HepG2 (cell line): ENCODE data around the gene MARCO. TPM values are rescaled to one million over a fixed set of nuclear protein-coding genes. Genes with fewer than 3 reads are reported as not detected.

Experiments
- ATAC-seq: fragments of 200-7000 bp; cut with Tn5 transposase; 3 replicates; pipeline ENCODE4 v1.9.1; 2020; ENCODE audit warnings: mild to moderate bottlenecking, moderate library complexity
- BruUV-seq: library from RNA; stranded (reverse); fragments of 400-500 nt; replicated peaks from 2 replicates; lab custom pipeline; 2021; lab: Mats Ljungman, UMichigan
- CTCF ChIA-PET: fragments of 300-600 bp; formaldehyde crosslinking; extraction: SDS; loops from one replicate; lab custom pipeline; 2021; ENCODE audit warnings: low total read pairs, inconsistent platforms, low intra/inter-chr PET ratio; lab: Yijun Ruan, JAX
- POLR2A ChIA-PET: fragments of 350-600 bp; sonication (Branson Sonifier 250); formaldehyde crosslinking; loops from one replicate; lab custom pipeline; 2020; ENCODE audit warnings: antibody characterized with exemption, inconsistent platforms; lab: Yijun Ruan, JAX
- DNase-seq: peaks from one replicate; pipeline ENCODE4 v3.0.0-alpha.2; 2015; ENCODE audit warnings: low spot score
- FAIRE-seq: peaks from 3 replicates; lab custom pipeline; 2011; peaks lifted over from hg19 to GRCh38; lab: Jason Lieb, UNC
- H2AFZ ChIP-seq: one replicate; pipeline ENCODE4 v1.6.1; 2011; ENCODE audit warnings: low read length, inconsistent platforms
- H3K27ac ChIP-seq: fragments of 300-600 bp; 3 replicates; pipeline ENCODE4 v1.8.0; 2011; ENCODE audit warnings: mixed run types, mild to moderate bottlenecking, mixed read lengths, low read length, inconsistent platforms; ENCODE audit not compliant: insufficient read depth; ENCODE audit errors: extremely low read length
- H3K27me3 ChIP-seq, 2 experiments: fragments of 200-600 bp in 1 of 2; 2 replicates in 1 of 2; 3 replicates in 1 of 2; pipeline versions ENCODE4 v1.6.0 to v1.8.0; 2011; ENCODE audit warnings: low read length in 2 of 2, mild to moderate bottlenecking in 2 of 2, moderate library complexity in 2 of 2, inconsistent platforms in 1 of 2; ENCODE audit not compliant: insufficient read depth in 2 of 2, control insufficient read depth in 1 of 2
- H3K36me3 ChIP-seq, 2 experiments: fragments of 200-600 bp in 1 of 2; replicated peaks in 1 of 2; 2 replicates in 1 of 2; 3 replicates in 1 of 2; pipeline versions ENCODE4 v1.5.1 to v1.8.0; 2011; ENCODE audit warnings: low read length in 2 of 2, inconsistent platforms in 1 of 2; ENCODE audit not compliant: insufficient read depth in 2 of 2, control insufficient read depth in 1 of 2
- H3K4me1 ChIP-seq: 2 replicates; pipeline ENCODE4 v1.5.1; 2012; ENCODE audit warnings: low read length, inconsistent platforms; ENCODE audit not compliant: insufficient read depth
- H3K4me2 ChIP-seq: 2 replicates; pipeline ENCODE4 v1.6.0; 2011; ENCODE audit warnings: low read depth, low read length, inconsistent platforms
- H3K4me3 ChIP-seq, 3 experiments: fragments of 200-600 bp in 1 of 3; sonication (generic), shearing (Covaris generic) in 1 of 3; replicated peaks in 1 of 3; 2 replicates each; pipeline ENCODE4 v1.5.1; 2011 to 2016; ENCODE audit warnings: low read length in 3 of 3, inconsistent platforms in 2 of 3, low read depth in 2 of 3, mild to moderate bottlenecking in 2 of 3, control low read depth in 1 of 3, mixed read lengths in 1 of 3; ENCODE audit not compliant: insufficient read depth in 1 of 3
- H3K79me2 ChIP-seq: one replicate; pipeline ENCODE4 v1.6.1; 2011; ENCODE audit warnings: low read length, inconsistent platforms; ENCODE audit not compliant: insufficient read depth
- H3K9ac ChIP-seq: 2 replicates; pipeline ENCODE4 v1.6.0; 2011; ENCODE audit warnings: mild to moderate bottlenecking, low read depth, low read length, inconsistent platforms; ENCODE audit not compliant: insufficient read depth
- H3K9me3 ChIP-seq: 2 replicates; pipeline ENCODE4 v1.5.1; 2012; ENCODE audit warnings: mild to moderate bottlenecking, low read length
- H4K20me1 ChIP-seq: 2 replicates; pipeline ENCODE4 v1.6.0; 2011; ENCODE audit warnings: inconsistent platforms, mild to moderate bottlenecking, low read length, moderate library complexity; ENCODE audit not compliant: insufficient read depth
- CBX1 ChIP-seq: IDR thresholded peaks from one replicate; pipeline ENCODE4 v1.6.1; 2016; ENCODE audit warnings: antibody characterized with exemption, low read depth
- DBP ChIP-seq: sonication (generic); formaldehyde crosslinking; IDR thresholded peaks from 2 replicates; pipeline ENCODE4 v1.4.0; 2020; ENCODE audit warnings: missing genetic modification reagents; ENCODE audit errors: not compliant biosample characterization
- DMAP1 ChIP-seq: IDR thresholded peaks from 2 replicates; pipeline ENCODE4 v1.6.1; 2016
- FOXC1 ChIP-seq: sonication (generic); formaldehyde crosslinking; IDR thresholded peaks from 2 replicates; pipeline ENCODE4 v1.8.0; 2022; ENCODE audit warnings: mild to moderate bottlenecking, missing genetic modification reagents, borderline replicate concordance
- MTF1 ChIP-seq: sonication (generic); formaldehyde crosslinking; IDR thresholded peaks from 2 replicates; pipeline ENCODE4 v1.5.0; 2020; ENCODE audit warnings: missing genetic modification reagents
- RBFOX2 ChIP-seq: fragments of 200-400 bp; formaldehyde crosslinking; IDR thresholded peaks from 2 replicates; pipeline ENCODE4 v1.6.1; 2017; ENCODE audit warnings: low read depth, mild to moderate bottlenecking, low read length
- TBX2 ChIP-seq: sonication (generic); formaldehyde crosslinking; IDR thresholded peaks from 2 replicates; pipeline ENCODE4 v1.5.0; 2020; ENCODE audit warnings: missing genetic modification reagents, mild to moderate bottlenecking, borderline replicate concordance
- U2AF1 ChIP-seq: fragments of 200-400 bp; formaldehyde crosslinking; optimal IDR thresholded peaks from 2 replicates; pipeline ENCODE3; 2017; ENCODE audit warnings: mild to moderate bottlenecking, low read depth, low read length
- ZBTB33 ChIP-seq: sonication (generic); formaldehyde crosslinking; IDR thresholded peaks from 2 replicates; pipeline ENCODE4 v1.4.0; 2020; ENCODE audit warnings: missing genetic modification reagents
- ZC3H4 ChIP-seq: sonication (generic); formaldehyde crosslinking; IDR thresholded peaks from 2 replicates; pipeline ENCODE4 v1.4.0; 2020; ENCODE audit warnings: missing genetic modification reagents, borderline replicate concordance
- ZNF160 ChIP-seq: sonication (generic); formaldehyde crosslinking; IDR thresholded peaks from 2 replicates; pipeline ENCODE4 v1.8.0; 2022; ENCODE audit warnings: mild to moderate bottlenecking, inconsistent platforms, missing genetic modification reagents
- ZNF33A ChIP-seq: sonication (generic); formaldehyde crosslinking; IDR thresholded peaks from 2 replicates; pipeline ENCODE4 v1.5.1; 2020; ENCODE audit warnings: missing genetic modification reagents, mild to moderate bottlenecking, moderate library complexity, borderline replicate concordance
- ZSCAN20 ChIP-seq: sonication (generic); formaldehyde crosslinking; IDR thresholded peaks from 2 replicates; pipeline ENCODE4 v1.4.0; 2020; ENCODE audit warnings: missing genetic modification reagents, mild to moderate bottlenecking, borderline replicate concordance
- ZSCAN25 ChIP-seq: sonication (generic); formaldehyde crosslinking; IDR thresholded peaks from 2 replicates; pipeline ENCODE4 v1.8.0; 2022; ENCODE audit warnings: mild to moderate bottlenecking, missing genetic modification reagents
- ZSCAN9 ChIP-seq: IDR thresholded peaks from 2 replicates; pipeline ENCODE4 v1.6.1; 2016; ENCODE audit warnings: borderline replicate concordance
- WGBS: methylation state at CpG from one replicate; pipeline ENCODE4 v1.1.6; 2017; ENCODE audit warnings: low lambda C conversion rate; 5-methylcytosine and 5-hydroxymethylcytosine counted together
- in situ Hi-C: cut with HindIII; loops from 2 replicates; pipeline ENCODE4 v1.10.0; 2017; ENCODE audit warnings: low pct_unique_long_range_greater_than_20kb; ENCODE audit not compliant: extremely low pct_ligation_motif_present
- intact Hi-C: fragments of 100-400 bp; cut with micrococcal nuclease; formaldehyde crosslinking; loops from one replicate; pipeline ENCODE4 v1.10.0; 2022; ENCODE audit not compliant: unreplicated experiment
- polyA plus RNA-seq, 8 experiments: library from polyadenylated mRNA; depleted of rRNA in 3 of 8; stranded (reverse) in 7 of 8; unstranded in 1 of 8; fragments of >200 nt; fragmentation: Illumina TruSeq in 4 of 8; extraction: Trizol in 4 of 8; gene quantifications; 2 replicates each; pipeline versions ENCODE4 v1.2.1 to v1.2.3, GENCODE V29; 2011 to 2016; ENCODE audit warnings: low read depth in 4 of 8, missing spikeins in 1 of 8, mixed read lengths in 1 of 8; ENCODE audit not compliant: insufficient read depth in 1 of 8
- total RNA-seq, 5 experiments: library from RNA; depleted of rRNA; stranded (reverse); fragments of >200 nt; fragmentation: Illumina TruSeq; extraction: Trizol; gene quantifications; 2 replicates each; pipeline ENCODE4 v1.2.3, GENCODE V29; 2016; ENCODE audit warnings: low read depth in 1 of 5
- TF ChIP-seq, protein P1 (sequence below): sonication (generic); formaldehyde crosslinking; IDR thresholded peaks from 2 replicates; pipeline ENCODE4 v1.9.0; 2021; ENCODE audit warnings: missing genetic modification reagents, borderline replicate concordance
- TF ChIP-seq, protein P2 (sequence below), 2 experiments: sonication (generic) in 1 of 2; formaldehyde crosslinking in 1 of 2; IDR thresholded peaks; 2 replicates each; pipeline versions ENCODE4 v1.5.1 to v1.6.1; 2011 to 2020; ENCODE audit warnings: borderline replicate concordance in 1 of 2, low read depth in 1 of 2, low read length in 1 of 2, mild to moderate bottlenecking in 1 of 2, missing genetic modification reagents in 1 of 2, moderate library complexity in 1 of 2

The MARCO gene
- total and polyA plus RNA-seq, 2 of the 13 experiments (the other 11 are each of a cell fraction or from before 2014, with no cell fraction given) = not detected

GRCh38 chr2:118911166-118911856, 30.7 kb upstream of the MARCO start:
- Histone ChIP-seq H4K20me1 (no peaks in the 10 kb centered on the region), H3K79me2 (no peaks in the 10 kb centered on the region), H3K4me1 (no peaks in the 10 kb centered on the region), H3K4me3 (no peak overlapping the region), H3K36me3 (no peaks in the 10 kb centered on the region), H3K9ac (no peak overlapping the region), H3K4me2 (no peak overlapping the region), H3K9me3 (no peaks in the 10 kb centered on the region), H3K27ac (no peak overlapping the region), H2AFZ (no peak overlapping the region), H3K27me3 (peaks cover 2 to 4% of the 10 kb centered on the region in 2 experiments; a peak in 1 of 5 replicates)
- ChIA-PET CTCF (no interaction called here), POLR2A (no interaction called here)
- DNase-seq (no peak), FAIRE-seq (no peak), ATAC-seq (no peak)
- BruUV-seq = no TSS peak
- in situ Hi-C loops (no loop called here), intact Hi-C loops (no loop called here)
- WGBS = 0% methylated on average over 5 of the region's 5 CpGs
- TF ChIP-seq DBP (CRISPR knock-in tag) = no peak
- TF ChIP-seq ZC3H4 = no peak
- no peak for TF ChIP-seq ZBTB33 (CRISPR knock-in tag)
- TF ChIP-seq MTF1 (CRISPR knock-in tag) = no peak
- no peak for TF ChIP-seq ZSCAN9
- TF ChIP-seq, protein P1, sequence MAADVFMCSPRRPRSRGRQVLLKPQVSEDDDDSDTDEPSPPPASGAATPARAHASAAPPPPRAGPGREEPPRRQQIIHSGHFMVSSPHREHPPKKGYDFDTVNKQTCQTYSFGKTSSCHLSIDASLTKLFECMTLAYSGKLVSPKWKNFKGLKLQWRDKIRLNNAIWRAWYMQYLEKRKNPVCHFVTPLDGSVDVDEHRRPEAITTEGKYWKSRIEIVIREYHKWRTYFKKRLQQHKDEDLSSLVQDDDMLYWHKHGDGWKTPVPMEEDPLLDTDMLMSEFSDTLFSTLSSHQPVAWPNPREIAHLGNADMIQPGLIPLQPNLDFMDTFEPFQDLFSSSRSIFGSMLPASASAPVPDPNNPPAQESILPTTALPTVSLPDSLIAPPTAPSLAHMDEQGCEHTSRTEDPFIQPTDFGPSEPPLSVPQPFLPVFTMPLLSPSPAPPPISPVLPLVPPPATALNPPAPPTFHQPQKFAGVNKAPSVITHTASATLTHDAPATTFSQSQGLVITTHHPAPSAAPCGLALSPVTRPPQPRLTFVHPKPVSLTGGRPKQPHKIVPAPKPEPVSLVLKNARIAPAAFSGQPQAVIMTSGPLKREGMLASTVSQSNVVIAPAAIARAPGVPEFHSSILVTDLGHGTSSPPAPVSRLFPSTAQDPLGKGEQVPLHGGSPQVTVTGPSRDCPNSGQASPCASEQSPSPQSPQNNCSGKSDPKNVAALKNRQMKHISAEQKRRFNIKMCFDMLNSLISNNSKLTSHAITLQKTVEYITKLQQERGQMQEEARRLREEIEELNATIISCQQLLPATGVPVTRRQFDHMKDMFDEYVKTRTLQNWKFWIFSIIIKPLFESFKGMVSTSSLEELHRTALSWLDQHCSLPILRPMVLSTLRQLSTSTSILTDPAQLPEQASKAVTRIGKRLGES (CRISPR knock-in tag) = no peak
- TF ChIP-seq RBFOX2 = no peak
- TF ChIP-seq ZSCAN25 (CRISPR knock-in tag) = no peak
- TF ChIP-seq U2AF1 = no peak
- TF ChIP-seq ZNF33A = no peak
- no peak for TF ChIP-seq ZNF160 (CRISPR knock-in tag)
- TF ChIP-seq DMAP1 (CRISPR knock-in tag) = no peak
- TF ChIP-seq ZSCAN20 (CRISPR knock-in tag) = no peak
- no peak for TF ChIP-seq TBX2
- TF ChIP-seq, protein P2, sequence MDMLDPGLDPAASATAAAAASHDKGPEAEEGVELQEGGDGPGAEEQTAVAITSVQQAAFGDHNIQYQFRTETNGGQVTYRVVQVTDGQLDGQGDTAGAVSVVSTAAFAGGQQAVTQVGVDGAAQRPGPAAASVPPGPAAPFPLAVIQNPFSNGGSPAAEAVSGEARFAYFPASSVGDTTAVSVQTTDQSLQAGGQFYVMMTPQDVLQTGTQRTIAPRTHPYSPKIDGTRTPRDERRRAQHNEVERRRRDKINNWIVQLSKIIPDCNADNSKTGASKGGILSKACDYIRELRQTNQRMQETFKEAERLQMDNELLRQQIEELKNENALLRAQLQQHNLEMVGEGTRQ (IDR thresholded peaks at IDR 0.05; ENCODE audit: low read depth, low read length) = no peak
- TF ChIP-seq, protein P2 (CRISPR knock-in tag; IDR thresholded peaks at IDR 0.05; ENCODE audit: borderline replicate concordance) = no peak
- TF ChIP-seq FOXC1 = no peak
- no peak for TF ChIP-seq CBX1
